H1 (cell line): ENCODE data around the gene HS3ST5. TPM values are rescaled to one million over a fixed set of nuclear protein-coding genes. Genes with fewer than 3 reads are reported as not detected.

ENCODE experiments used
- CBX8 ChIP-seq: fragments of 300-800, 300-1000 bp; sonication (generic); IDR thresholded peaks from 2 replicates; pipeline ENCODE4 v1.7.1; 2016; ENCODE audit warnings: low read depth, low read length, borderline replicate concordance
- POLR2AphosphoS5 ChIP-seq: IDR thresholded peaks from 2 replicates; pipeline ENCODE4 v1.6.1; 2011; ENCODE audit warnings: low read depth, low read length
- RAD21 ChIP-seq, 2 experiments: IDR thresholded peaks in 1 of 2; conservative IDR thresholded peaks in 1 of 2; 2 replicates each; pipeline ENCODE4 v1.6.1; 2011; ENCODE audit warnings: low read depth in 2 of 2, low read length in 2 of 2, improper control_type of control experiment in 1 of 2, inconsistent platforms in 1 of 2, mild to moderate bottlenecking in 1 of 2, moderate library complexity in 1 of 2
- SAP30 ChIP-seq: fragments of 300-600 bp; sonication (generic); IDR thresholded peaks from 2 replicates; pipeline ENCODE4 v1.7.1; 2012; ENCODE audit warnings: low read length, moderate library complexity, mild to moderate bottlenecking, inconsistent platforms; ENCODE audit not compliant: insufficient read depth, insufficient replicate concordance
- SP1 ChIP-seq: IDR thresholded peaks from 2 replicates; pipeline ENCODE4 v1.6.1; 2011; ENCODE audit warnings: low read depth, low read length
- TAF7 ChIP-seq: optimal IDR thresholded peaks from 2 replicates; pipeline ENCODE3; 2011; ENCODE audit warnings: low read depth, mild to moderate bottlenecking, inconsistent platforms, low read length, moderate library complexity, borderline replicate concordance
- polyA plus RNA-seq, 7 experiments: library from polyadenylated mRNA; depleted of rRNA in 3 of 7; stranded (reverse) in 5 of 7; unstranded in 2 of 7; fragments of >200 nt in 5 of 7; fragments of 200-250 nt in 2 of 7; gene quantifications; 1 replicate in 5 of 7; 2 replicates in 1 of 7; 4 replicates in 1 of 7; pipeline versions ENCODE4 v1.2.1 to v1.2.3, GENCODE V29; 2011 to 2013; ENCODE audit warnings: missing spikeins in 2 of 7, mixed read lengths in 2 of 7
- total RNA-seq: library from RNA; stranded (reverse); fragmentation: NEBNext Ultra II Directional; extraction: Animal tissue kit (Norgen Biotek cat#: 25700); gene quantifications from 2 replicates; pipeline ENCODE4 v1.2.1, GENCODE V29; 2021
- TF ChIP-seq, protein P1 (sequence below): fragments of 300-600 bp; sonication (generic); IDR thresholded peaks from 2 replicates; pipeline ENCODE4 v1.7.1; 2012; ENCODE audit warnings: low read length, moderate library complexity, mild to moderate bottlenecking, inconsistent platforms; ENCODE audit not compliant: insufficient replicate concordance

The HS3ST5 gene
- total and polyA plus RNA-seq, 2 of the 8 experiments (the other 6 are each of a cell fraction or from before 2014, with no cell fraction given), result 1.2 to 9.9 TPM

DNA sequence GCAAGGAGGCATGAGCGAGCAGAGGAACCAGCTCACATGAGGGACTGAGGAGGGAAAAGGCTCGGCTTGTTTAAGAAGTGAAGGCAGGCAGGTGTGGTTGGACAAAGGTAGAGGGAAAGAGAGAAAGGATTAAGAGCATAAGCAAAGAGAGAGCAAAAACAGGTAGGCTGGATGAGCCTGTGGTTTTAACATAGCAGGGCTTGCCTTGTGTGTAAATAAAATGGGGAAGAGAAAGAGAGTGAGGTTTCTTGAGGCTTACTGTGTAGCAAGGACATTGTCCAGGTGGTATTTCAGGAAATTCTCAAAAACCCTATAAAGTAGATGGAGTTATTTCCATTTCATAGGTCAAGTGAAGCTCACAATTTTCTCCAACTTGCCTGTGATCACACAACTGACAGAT, 278.0 kb downstream of the HS3ST5 start (continued):
- TF ChIP-seq RAD21 (IDR thresholded peaks at IDR 0.05 in 1 of 2, conservative IDR thresholded peaks at IDR 0.05 in 1 of 2; ENCODE audit: low read depth in 2 of 2, low read length in 2 of 2), result no peak
- TF ChIP-seq SP1, result no peak
- no peak for TF ChIP-seq SAP30
- TF ChIP-seq TAF7, result no peak
- no peak for TF ChIP-seq CBX8
- no peak for TF ChIP-seq POLR2AphosphoS5
- TF ChIP-seq, protein P1, sequence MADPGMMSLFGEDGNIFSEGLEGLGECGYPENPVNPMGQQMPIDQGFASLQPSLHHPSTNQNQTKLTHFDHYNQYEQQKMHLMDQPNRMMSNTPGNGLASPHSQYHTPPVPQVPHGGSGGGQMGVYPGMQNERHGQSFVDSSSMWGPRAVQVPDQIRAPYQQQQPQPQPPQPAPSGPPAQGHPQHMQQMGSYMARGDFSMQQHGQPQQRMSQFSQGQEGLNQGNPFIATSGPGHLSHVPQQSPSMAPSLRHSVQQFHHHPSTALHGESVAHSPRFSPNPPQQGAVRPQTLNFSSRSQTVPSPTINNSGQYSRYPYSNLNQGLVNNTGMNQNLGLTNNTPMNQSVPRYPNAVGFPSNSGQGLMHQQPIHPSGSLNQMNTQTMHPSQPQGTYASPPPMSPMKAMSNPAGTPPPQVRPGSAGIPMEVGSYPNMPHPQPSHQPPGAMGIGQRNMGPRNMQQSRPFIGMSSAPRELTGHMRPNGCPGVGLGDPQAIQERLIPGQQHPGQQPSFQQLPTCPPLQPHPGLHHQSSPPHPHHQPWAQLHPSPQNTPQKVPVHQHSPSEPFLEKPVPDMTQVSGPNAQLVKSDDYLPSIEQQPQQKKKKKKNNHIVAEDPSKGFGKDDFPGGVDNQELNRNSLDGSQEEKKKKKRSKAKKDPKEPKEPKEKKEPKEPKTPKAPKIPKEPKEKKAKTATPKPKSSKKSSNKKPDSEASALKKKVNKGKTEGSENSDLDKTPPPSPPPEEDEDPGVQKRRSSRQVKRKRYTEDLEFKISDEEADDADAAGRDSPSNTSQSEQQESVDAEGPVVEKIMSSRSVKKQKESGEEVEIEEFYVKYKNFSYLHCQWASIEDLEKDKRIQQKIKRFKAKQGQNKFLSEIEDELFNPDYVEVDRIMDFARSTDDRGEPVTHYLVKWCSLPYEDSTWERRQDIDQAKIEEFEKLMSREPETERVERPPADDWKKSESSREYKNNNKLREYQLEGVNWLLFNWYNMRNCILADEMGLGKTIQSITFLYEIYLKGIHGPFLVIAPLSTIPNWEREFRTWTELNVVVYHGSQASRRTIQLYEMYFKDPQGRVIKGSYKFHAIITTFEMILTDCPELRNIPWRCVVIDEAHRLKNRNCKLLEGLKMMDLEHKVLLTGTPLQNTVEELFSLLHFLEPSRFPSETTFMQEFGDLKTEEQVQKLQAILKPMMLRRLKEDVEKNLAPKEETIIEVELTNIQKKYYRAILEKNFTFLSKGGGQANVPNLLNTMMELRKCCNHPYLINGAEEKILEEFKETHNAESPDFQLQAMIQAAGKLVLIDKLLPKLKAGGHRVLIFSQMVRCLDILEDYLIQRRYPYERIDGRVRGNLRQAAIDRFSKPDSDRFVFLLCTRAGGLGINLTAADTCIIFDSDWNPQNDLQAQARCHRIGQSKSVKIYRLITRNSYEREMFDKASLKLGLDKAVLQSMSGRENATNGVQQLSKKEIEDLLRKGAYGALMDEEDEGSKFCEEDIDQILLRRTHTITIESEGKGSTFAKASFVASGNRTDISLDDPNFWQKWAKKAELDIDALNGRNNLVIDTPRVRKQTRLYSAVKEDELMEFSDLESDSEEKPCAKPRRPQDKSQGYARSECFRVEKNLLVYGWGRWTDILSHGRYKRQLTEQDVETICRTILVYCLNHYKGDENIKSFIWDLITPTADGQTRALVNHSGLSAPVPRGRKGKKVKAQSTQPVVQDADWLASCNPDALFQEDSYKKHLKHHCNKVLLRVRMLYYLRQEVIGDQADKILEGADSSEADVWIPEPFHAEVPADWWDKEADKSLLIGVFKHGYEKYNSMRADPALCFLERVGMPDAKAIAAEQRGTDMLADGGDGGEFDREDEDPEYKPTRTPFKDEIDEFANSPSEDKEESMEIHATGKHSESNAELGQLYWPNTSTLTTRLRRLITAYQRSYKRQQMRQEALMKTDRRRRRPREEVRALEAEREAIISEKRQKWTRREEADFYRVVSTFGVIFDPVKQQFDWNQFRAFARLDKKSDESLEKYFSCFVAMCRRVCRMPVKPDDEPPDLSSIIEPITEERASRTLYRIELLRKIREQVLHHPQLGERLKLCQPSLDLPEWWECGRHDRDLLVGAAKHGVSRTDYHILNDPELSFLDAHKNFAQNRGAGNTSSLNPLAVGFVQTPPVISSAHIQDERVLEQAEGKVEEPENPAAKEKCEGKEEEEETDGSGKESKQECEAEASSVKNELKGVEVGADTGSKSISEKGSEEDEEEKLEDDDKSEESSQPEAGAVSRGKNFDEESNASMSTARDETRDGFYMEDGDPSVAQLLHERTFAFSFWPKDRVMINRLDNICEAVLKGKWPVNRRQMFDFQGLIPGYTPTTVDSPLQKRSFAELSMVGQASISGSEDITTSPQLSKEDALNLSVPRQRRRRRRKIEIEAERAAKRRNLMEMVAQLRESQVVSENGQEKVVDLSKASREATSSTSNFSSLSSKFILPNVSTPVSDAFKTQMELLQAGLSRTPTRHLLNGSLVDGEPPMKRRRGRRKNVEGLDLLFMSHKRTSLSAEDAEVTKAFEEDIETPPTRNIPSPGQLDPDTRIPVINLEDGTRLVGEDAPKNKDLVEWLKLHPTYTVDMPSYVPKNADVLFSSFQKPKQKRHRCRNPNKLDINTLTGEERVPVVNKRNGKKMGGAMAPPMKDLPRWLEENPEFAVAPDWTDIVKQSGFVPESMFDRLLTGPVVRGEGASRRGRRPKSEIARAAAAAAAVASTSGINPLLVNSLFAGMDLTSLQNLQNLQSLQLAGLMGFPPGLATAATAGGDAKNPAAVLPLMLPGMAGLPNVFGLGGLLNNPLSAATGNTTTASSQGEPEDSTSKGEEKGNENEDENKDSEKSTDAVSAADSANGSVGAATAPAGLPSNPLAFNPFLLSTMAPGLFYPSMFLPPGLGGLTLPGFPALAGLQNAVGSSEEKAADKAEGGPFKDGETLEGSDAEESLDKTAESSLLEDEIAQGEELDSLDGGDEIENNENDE, result no peak
